HepG2 (cell line): ENCODE data around the gene GTF2I. TPM values are rescaled to one million over a fixed set of nuclear protein-coding genes. Genes with fewer than 3 reads are reported as not detected.

Experiments
- CHD4 ChIP-seq: fragments of 200-600 bp; sonication (generic); IDR thresholded peaks from 2 replicates; pipeline ENCODE4 v1.7.0; 2017; ENCODE audit warnings: mild to moderate bottlenecking, low read length, borderline replicate concordance
- CTCF ChIP-seq: sonication (generic); formaldehyde crosslinking; IDR thresholded peaks from 2 replicates; pipeline ENCODE4 v1.5.0; 2020; ENCODE audit warnings: mild to moderate bottlenecking, missing genetic modification reagents, moderate library complexity
- FOSL2 ChIP-seq: sonication (generic); formaldehyde crosslinking; IDR thresholded peaks from 2 replicates; pipeline ENCODE4 v1.4.0; 2020; ENCODE audit warnings: missing genetic modification reagents
- GABPA ChIP-seq, 2 experiments: IDR thresholded peaks; 2 replicates each; pipeline ENCODE4 v1.6.1; 2011 to 2016; ENCODE audit warnings: low read depth in 2 of 2, low read length in 1 of 2, missing biosample characterization in 1 of 2, missing genetic modification characterization in 1 of 2
- HMG20A ChIP-seq: IDR thresholded peaks from 2 replicates; pipeline ENCODE4 v1.6.1; 2016; ENCODE audit warnings: borderline replicate concordance
- HMGXB4 ChIP-seq, 2 experiments: sonication (generic) in 1 of 2; formaldehyde crosslinking in 1 of 2; IDR thresholded peaks; 2 replicates each; pipeline versions ENCODE4 v1.4.0 to v1.6.1; 2018 to 2020; ENCODE audit warnings: missing genetic modification reagents in 2 of 2, borderline replicate concordance in 1 of 2, low read depth in 1 of 2, mild to moderate bottlenecking in 1 of 2, missing biosample characterization in 1 of 2
- MED8 ChIP-seq: sonication (generic); formaldehyde crosslinking; IDR thresholded peaks from 2 replicates; pipeline ENCODE4 v1.8.1; 2023; ENCODE audit warnings: mild to moderate bottlenecking, missing genetic modification reagents; ENCODE audit not compliant: insufficient replicate concordance
- NCOA2 ChIP-seq: sonication (generic); formaldehyde crosslinking; IDR thresholded peaks from 2 replicates; pipeline ENCODE4 v1.8.0; 2022; ENCODE audit warnings: inconsistent platforms
- NFATC3 ChIP-seq: sonication (generic); formaldehyde crosslinking; IDR thresholded peaks from 2 replicates; pipeline ENCODE4 v1.5.1; 2020; ENCODE audit warnings: mild to moderate bottlenecking, missing genetic modification reagents
- PITX1 ChIP-seq: sonication (generic); formaldehyde crosslinking; IDR thresholded peaks from 2 replicates; pipeline ENCODE4 v1.5.1; 2020; ENCODE audit warnings: mild to moderate bottlenecking, missing genetic modification reagents
- SMYD3 ChIP-seq: sonication (generic); formaldehyde crosslinking; IDR thresholded peaks from 2 replicates; pipeline ENCODE4 v1.8.1; 2023; ENCODE audit warnings: mild to moderate bottlenecking, missing genetic modification reagents
- TARDBP ChIP-seq: sonication (generic); formaldehyde crosslinking; IDR thresholded peaks from 2 replicates; pipeline ENCODE4 v1.8.0; 2022; ENCODE audit warnings: mild to moderate bottlenecking, missing genetic modification reagents
- TEAD3 ChIP-seq: optimal IDR thresholded peaks from 2 replicates; pipeline ENCODE3; 2016; ENCODE audit warnings: borderline replicate concordance
- WIZ ChIP-seq: sonication (generic); formaldehyde crosslinking; IDR thresholded peaks from 2 replicates; pipeline ENCODE4 v1.5.1; 2020; ENCODE audit warnings: mild to moderate bottlenecking, missing genetic modification reagents
- ZBTB1 ChIP-seq: sonication (generic); formaldehyde crosslinking; IDR thresholded peaks from 2 replicates; pipeline ENCODE4 v1.4.0; 2020; ENCODE audit warnings: missing genetic modification reagents, borderline replicate concordance
- ZBTB43 ChIP-seq: sonication (generic); formaldehyde crosslinking; conservative IDR thresholded peaks from 2 replicates; pipeline ENCODE4 v1.4.0; 2020; ENCODE audit warnings: missing genetic modification reagents
- ZNF234 ChIP-seq: sonication (generic); formaldehyde crosslinking; conservative IDR thresholded peaks from 2 replicates; pipeline ENCODE4 v1.5.1; 2020; ENCODE audit warnings: mild to moderate bottlenecking, missing genetic modification reagents
- ZNF562 ChIP-seq: sonication (generic); formaldehyde crosslinking; IDR thresholded peaks from 2 replicates; pipeline ENCODE4 v1.8.0; 2022; ENCODE audit warnings: missing genetic modification reagents, borderline replicate concordance
- ZNF709 ChIP-seq: sonication (generic); formaldehyde crosslinking; IDR thresholded peaks from 2 replicates; pipeline ENCODE4 v1.5.0; 2020; ENCODE audit warnings: mild to moderate bottlenecking, missing genetic modification reagents
- polyA plus RNA-seq, 8 experiments: library from polyadenylated mRNA; depleted of rRNA in 3 of 8; stranded (reverse) in 7 of 8; unstranded in 1 of 8; fragments of >200 nt; fragmentation: Illumina TruSeq in 4 of 8; extraction: Trizol in 4 of 8; gene quantifications; 2 replicates each; pipeline versions ENCODE4 v1.2.1 to v1.2.3, GENCODE V29; 2011 to 2016; ENCODE audit warnings: low read depth in 4 of 8, missing spikeins in 1 of 8, mixed read lengths in 1 of 8; ENCODE audit not compliant: insufficient read depth in 1 of 8
- total RNA-seq, 5 experiments: library from RNA; depleted of rRNA; stranded (reverse); fragments of >200 nt; fragmentation: Illumina TruSeq; extraction: Trizol; gene quantifications; 2 replicates each; pipeline ENCODE4 v1.2.3, GENCODE V29; 2016; ENCODE audit warnings: low read depth in 1 of 5
- TF ChIP-seq, protein P1 (sequence below): sonication (generic); formaldehyde crosslinking; IDR thresholded peaks from 2 replicates; pipeline ENCODE4 v1.4.0; 2020; ENCODE audit warnings: missing genetic modification reagents
- TF ChIP-seq, protein P2 (sequence below): sonication (generic); formaldehyde crosslinking; IDR thresholded peaks from 2 replicates; pipeline ENCODE4 v1.4.0; 2020; ENCODE audit warnings: missing genetic modification reagents

GTF2I gene
- total and polyA plus RNA-seq, 2 of the 13 experiments (the other 11 are each of a cell fraction or from before 2014, with no cell fraction given): 74.6 to 125 TPM

DNA sequence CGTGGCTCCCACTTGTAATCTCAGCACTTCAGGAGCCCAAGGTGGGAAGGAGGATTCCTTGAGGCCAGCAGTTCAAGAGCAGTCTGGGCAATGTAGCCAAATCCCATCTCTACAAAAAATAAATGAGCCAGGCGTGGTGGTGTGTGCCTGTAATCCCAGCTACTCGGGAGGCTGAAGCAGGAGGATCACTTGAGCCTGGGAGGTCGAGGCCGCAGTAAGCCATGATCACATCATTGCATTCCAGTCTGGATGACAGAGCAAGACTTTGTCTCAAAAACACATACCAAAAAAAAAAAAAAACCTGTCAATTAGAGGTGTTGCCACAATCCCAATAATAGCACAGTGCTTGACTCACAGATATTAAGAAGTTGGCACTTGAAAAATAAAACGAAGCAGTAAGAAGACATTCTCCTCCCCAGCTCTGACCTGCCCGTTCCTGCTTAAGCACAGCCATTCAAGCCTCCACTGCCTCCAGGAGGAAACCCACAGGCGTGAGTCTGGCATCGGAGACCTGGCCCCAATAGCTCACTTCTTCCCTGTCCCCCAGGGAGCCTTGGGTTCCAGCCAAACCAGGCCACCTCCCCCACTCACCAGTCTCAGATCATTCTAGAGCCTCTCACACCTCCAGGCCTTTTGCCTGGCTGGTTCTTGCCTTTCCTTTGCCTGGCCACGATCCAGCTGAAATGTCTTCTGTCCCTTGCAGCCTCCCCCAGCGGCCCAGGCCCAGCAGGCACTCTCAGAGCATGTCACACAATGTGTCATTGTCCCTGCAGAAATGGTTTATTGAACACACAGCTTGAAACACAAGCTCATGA, 45.3 kb upstream of the GTF2I start (continued):
- TF ChIP-seq ZBTB43 (CRISPR knock-in tag) (no peak), CHD4 (no peak), TARDBP (CRISPR knock-in tag) (no peak), HMGXB4 (CRISPR knock-in tag; IDR thresholded peaks at IDR 0.05; ENCODE audit: borderline replicate concordance in 1 of 2, low read depth in 1 of 2) (0 out of 4 replicates have a peak, but pooled peaks of 1 of the 2 experiments have one; percentile 30), SMYD3 (CRISPR knock-in tag) (no peak), HMG20A (CRISPR knock-in tag) (peak; percentile 30; the same call in 1 of the 2 replicates), TEAD3 (CRISPR knock-in tag) (peak; percentile 28), CTCF (peak; percentile 24; the same call in 1 of the 2 replicates), FOSL2 (CRISPR knock-in tag) (peak; percentile 42), GABPA (IDR thresholded peaks at IDR 0.05; ENCODE audit: low read depth, low read length) (no peak), GABPA (CRISPR knock-in tag; IDR thresholded peaks at IDR 0.05; ENCODE audit: low read depth) (no peak), ZBTB1 (no peak), ZNF234 (no peak), ZNF562 (CRISPR knock-in tag) (no peak), MED8 (peak; percentile 22), NFATC3 (CRISPR knock-in tag) (no peak), WIZ (CRISPR knock-in tag) (no peak), NCOA2 (no peak), ZNF709 (CRISPR knock-in tag) (no peak), PITX1 (CRISPR knock-in tag) (no peak)
- TF ChIP-seq, protein P1, sequence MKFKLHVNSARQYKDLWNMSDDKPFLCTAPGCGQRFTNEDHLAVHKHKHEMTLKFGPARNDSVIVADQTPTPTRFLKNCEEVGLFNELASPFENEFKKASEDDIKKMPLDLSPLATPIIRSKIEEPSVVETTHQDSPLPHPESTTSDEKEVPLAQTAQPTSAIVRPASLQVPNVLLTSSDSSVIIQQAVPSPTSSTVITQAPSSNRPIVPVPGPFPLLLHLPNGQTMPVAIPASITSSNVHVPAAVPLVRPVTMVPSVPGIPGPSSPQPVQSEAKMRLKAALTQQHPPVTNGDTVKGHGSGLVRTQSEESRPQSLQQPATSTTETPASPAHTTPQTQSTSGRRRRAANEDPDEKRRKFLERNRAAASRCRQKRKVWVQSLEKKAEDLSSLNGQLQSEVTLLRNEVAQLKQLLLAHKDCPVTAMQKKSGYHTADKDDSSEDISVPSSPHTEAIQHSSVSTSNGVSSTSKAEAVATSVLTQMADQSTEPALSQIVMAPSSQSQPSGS (CRISPR knock-in tag): 0 out of 2 replicates have a peak, but pooled peaks have one; percentile 18
- TF ChIP-seq, protein P2, sequence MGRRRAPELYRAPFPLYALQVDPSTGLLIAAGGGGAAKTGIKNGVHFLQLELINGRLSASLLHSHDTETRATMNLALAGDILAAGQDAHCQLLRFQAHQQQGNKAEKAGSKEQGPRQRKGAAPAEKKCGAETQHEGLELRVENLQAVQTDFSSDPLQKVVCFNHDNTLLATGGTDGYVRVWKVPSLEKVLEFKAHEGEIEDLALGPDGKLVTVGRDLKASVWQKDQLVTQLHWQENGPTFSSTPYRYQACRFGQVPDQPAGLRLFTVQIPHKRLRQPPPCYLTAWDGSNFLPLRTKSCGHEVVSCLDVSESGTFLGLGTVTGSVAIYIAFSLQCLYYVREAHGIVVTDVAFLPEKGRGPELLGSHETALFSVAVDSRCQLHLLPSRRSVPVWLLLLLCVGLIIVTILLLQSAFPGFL (CRISPR knock-in tag): no peak
